GM12891 (cell line): ENCODE data around the gene BUD31.
"Not testable (repeated sequence)": the region's sequence is repeated elsewhere in the genome, so short reads cannot be mapped to it uniquely, and the experiment has no call there.

Experiments
- DNase-seq: peaks from one replicate; pipeline ENCODE4 v3.0.0; 2011; ENCODE audit warnings: low spot score; ENCODE audit not compliant: insufficient read length
- FAIRE-seq: peaks from 2 replicates; lab custom pipeline; 2011; peaks lifted over from hg19 to GRCh38; lab: Jason Lieb, UNC
- PAX5 ChIP-seq: IDR thresholded peaks from 2 replicates; pipeline ENCODE4 v1.6.1; 2011; ENCODE audit warnings: low read length, moderate library complexity, mild to moderate bottlenecking; ENCODE audit not compliant: insufficient read depth, severe bottlenecking
- POLR2A ChIP-seq: IDR thresholded peaks from 2 replicates; pipeline ENCODE4 v1.6.1; 2011; ENCODE audit warnings: low read depth, low read length, control low read depth
- POLR2AphosphoS5 ChIP-seq: IDR thresholded peaks from 2 replicates; pipeline ENCODE4 v1.6.1; 2011; ENCODE audit warnings: low read depth, low read length, control low read depth
- POU2F2 ChIP-seq: IDR thresholded peaks from 2 replicates; pipeline ENCODE4 v1.6.1; 2011; ENCODE audit warnings: low read depth, mild to moderate bottlenecking, control low read depth, low read length, moderate library complexity
- SPI1 ChIP-seq: IDR thresholded peaks from 2 replicates; pipeline ENCODE4 v1.6.1; 2011; ENCODE audit warnings: low read depth, low read length, control low read depth
- TAF1 ChIP-seq: IDR thresholded peaks from 2 replicates; pipeline ENCODE4 v1.6.1; 2011; ENCODE audit warnings: low read depth, low read length, control low read depth

The BUD31 gene

DNA sequence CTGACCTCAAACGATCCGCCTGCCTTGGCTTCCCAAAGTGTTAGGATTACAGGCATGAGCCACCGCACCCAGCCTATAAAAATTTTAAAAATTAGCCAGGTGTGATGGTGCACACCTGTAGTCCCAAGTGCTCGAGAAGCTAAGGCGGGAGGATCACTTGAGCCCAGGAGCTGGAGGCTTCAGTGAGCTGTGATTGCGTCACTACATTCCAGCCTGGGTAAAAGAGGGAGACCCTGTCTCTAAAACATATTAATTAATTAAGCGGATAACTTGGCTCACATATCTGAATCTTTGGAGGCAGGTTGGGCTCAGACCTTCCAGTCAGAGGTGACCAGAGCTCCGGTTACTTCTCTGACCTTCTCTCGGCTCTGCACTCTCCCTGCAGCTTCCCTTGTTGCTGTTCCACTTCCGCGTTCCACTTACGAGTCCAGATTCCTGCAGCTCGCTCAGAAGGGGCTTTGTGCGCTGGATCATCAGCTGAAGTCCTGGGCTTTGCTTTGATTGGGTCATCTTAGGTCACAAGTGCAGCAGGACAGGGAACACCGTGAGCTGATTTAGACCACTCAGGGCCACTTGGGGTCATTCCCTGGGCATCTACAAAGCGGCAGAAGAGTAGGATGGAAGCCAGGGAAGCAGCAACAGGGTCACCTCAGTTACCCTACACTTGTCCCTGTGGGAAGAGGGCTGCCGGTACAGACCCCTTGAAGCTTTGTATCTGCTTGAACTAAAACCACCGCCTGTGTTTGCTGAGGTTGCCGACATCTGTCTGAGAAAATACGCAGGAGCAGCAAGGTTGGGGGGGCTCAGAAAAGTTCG is 36.3 kb upstream of the BUD31 start:
- DNase-seq (no peak), FAIRE-seq (no peak)
- no peak for TF ChIP-seq TAF1
- no peak for TF ChIP-seq POLR2A
- TF ChIP-seq PAX5 = no peak
- TF ChIP-seq SPI1 = no peak
- no peak for TF ChIP-seq POU2F2
- TF ChIP-seq POLR2AphosphoS5 = no peak

GRCh38 chr7:99373091-99374066 is 35.4 kb upstream of the BUD31 start:
- no peak for FAIRE-seq

DNA sequence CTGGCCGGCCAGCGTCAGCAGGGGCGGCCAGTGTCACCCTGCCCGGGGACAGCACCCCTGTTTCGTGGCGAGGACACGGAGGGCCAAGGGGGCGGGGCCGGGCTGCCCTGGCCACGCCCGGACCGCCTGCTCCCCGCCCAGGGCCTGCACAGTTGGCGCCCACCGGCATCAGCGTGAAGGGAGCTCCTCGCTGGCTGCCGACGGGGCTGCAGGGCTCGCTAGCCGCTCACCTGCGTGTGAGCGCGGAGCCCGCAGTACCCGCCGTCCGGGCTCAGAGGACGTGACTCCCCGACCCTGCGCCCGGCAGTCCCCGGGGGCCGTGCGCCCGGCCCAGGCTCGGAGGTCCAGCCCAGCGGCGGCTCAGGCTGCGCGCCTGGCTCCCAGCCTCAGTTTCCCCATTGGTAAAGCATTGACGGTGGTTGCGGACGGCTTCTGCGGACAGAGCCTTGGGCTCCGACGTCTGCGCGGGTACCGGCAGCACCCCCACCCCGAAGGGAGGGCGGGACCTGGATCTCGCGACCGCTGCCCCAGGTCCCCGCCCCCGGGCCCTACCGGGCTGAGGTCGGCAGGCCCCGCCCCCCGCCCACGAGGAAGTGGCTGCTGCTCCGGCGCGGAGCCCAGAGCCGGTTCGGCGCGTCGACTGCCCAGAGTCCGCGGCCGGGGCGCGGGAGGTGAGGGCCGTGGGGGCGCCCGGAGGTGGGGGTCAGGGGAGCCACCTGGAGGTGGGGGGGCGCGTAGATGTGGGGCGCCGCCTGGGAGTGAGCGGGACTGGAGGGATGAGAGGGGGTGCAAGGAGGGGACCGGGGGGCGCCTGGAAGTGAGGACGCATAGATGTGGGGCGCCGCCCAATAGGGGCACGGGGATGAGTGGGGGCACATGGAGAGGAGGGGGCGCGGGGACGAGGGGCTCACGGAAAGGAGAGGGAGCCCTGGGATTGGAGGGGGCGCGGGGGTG is 34.4 kb upstream of the BUD31 start, which contains the start of gene ARPC1B:
ARPC1B (plus strand) TSS at position 620 of the 954 bp plus-strand sequence. CDS start 10,985 bp downstream, outside the sequence.
- peak; percentile 97 for DNase-seq
- TF ChIP-seq POU2F2 (no peak), POLR2AphosphoS5 (peak; percentile 29; the same call in 1 of the 2 replicates), TAF1 (peak; percentile 69), PAX5 (peak; percentile 22), SPI1 (0 out of 2 replicates have a peak, but pooled peaks have one; percentile 3), POLR2A (0 out of 2 replicates have a peak, but pooled peaks have one; percentile 3)
- peak; percentile 77 for FAIRE-seq

More at GRCh38 chr7:99373091-99374066, 35.4 kb upstream of the BUD31 start:
- DNase-seq = no peak
- no peak for TF ChIP-seq TAF1
- TF ChIP-seq PAX5 = no peak
- TF ChIP-seq POU2F2 = no peak
- no peak for TF ChIP-seq POLR2A
- no peak for TF ChIP-seq SPI1
- no peak for TF ChIP-seq POLR2AphosphoS5

DNA sequence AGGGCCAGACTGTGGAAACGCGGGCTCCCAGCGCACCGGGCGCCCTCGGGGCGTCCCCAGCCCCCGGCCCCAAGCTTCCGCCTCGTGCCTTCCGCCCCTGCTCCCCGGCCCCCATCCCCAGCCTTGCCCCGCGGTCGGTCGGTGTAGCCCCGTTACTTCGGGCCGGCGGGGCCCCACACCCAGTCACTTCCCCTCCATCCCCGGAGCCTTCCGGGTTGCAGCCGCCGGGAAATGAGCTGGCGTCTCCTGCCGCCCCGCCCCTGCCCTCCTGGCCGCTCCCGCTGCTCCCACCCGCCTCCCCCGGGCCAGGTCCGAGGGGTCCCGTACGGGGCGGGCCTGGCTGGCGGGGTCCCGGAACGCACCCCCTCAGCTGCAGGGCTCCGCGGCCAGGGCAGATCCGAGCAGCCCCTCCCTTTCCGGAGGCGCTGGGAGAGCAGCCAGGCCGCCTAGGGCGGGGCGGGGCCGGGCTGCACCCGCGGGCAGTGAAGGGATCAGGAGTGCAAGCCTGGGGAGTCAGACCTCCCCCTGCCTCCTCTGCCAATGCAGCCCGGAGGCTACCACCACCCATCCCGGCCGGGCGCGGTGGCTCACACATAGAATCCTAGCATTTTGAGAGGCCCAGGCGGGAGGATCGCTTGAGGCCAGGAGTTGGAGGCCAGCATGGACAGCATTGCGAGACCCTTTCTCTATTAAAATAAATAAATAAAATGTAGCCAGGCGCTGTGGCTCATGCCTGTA is 33.5 kb upstream of the BUD31 start:
- FAIRE-seq (peak; percentile 52), DNase-seq (peak; percentile 69)
- TF ChIP-seq POU2F2 = no peak
- TF ChIP-seq POLR2A = peak; percentile 17; the same call in 1 of the 2 replicates
- peak; percentile 32; the same call in 1 of the 2 replicates for TF ChIP-seq POLR2AphosphoS5
- TF ChIP-seq PAX5 = peak; percentile 1
- TF ChIP-seq TAF1 = no peak
- peak; percentile 31; the same call in 1 of the 2 replicates for TF ChIP-seq SPI1

DNA sequence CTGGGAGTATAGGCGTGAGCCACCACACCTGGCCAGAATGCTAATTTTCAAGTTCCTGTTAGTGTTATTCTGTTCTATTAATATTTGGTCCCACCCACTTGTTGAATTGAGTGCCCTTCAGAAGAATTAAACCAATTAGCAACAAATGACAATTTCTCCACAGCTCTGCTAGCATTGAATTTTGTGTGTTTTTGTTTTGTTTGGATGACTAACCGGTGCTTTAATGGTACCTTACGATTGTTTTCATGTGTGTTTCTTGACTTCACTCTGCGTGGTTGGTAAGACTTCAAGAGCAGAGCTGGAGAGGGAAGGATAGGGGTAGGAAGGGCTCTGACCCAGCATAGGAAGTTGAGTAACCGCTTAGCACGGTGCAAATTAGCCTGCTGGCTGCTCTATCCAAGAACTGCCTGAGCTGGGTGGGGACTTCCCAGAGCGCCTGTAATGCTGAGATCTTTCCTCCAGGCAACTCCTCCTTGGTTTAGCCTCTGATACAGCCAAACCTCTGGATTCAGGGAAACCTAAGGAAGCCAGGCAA is 29.7 kb upstream of the BUD31 start:
- DNase-seq = no peak
- FAIRE-seq = peak; percentile 86
- peak; percentile 52; the same call in 1 of the 2 replicates for TF ChIP-seq POLR2A
- TF ChIP-seq POLR2AphosphoS5 = no peak

DNA sequence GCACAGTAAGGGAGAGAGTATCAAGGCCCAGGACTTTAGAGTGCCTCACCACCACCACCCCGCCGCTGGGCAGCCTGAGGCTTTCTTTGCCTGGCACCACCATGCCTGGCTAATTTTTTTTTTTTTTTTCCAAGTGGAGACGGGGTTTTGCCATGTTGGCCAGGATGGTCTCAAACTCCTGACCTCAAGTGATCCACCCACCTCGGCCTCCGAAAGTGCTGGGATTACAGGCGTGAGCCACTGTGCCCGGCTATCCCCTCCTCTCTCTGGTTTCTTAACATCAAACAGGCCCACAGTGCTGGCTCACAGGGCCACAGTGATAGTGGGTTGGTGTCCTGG is 29.1 kb upstream of the BUD31 start:
- peak; percentile 48 for FAIRE-seq
- not testable (repeated sequence) for DNase-seq

GRCh38 chr7:99380032-99380822 is 28.5 kb upstream of the BUD31 start:
- DNase-seq (peak; percentile 37), FAIRE-seq (peak; percentile 98)
- TF ChIP-seq POLR2A (peak; percentile 5; the same call in 1 of the 2 replicates), SPI1 (peak; percentile 96), POLR2AphosphoS5 (peak; percentile 53; the same call in 1 of the 2 replicates), TAF1 (peak; percentile 47; the same call in 1 of the 2 replicates), POU2F2 (peak; percentile 23; the same call in 1 of the 2 replicates), PAX5 (no peak)
